K562 (cell line): ENCODE results near the gene MAP3K4. TPM values are rescaled to one million over a fixed set of nuclear protein-coding genes. Genes with fewer than 3 reads are reported as not detected.

Experiments
- DACH1 ChIP-seq: fragments of 450-650 bp; IDR thresholded peaks from 2 replicates; pipeline ENCODE4 v1.6.1; 2018; ENCODE audit not compliant: partially characterized antibody
- E2F3 ChIP-seq: fragments of 250-450 bp; sonication (Bioruptor Pico); IDR thresholded peaks from 2 replicates; pipeline ENCODE4 v1.4.0; 2020; ENCODE audit warnings: mild to moderate bottlenecking
- FOXK1 ChIP-seq: sonication (generic); formaldehyde crosslinking; IDR thresholded peaks from 2 replicates; pipeline ENCODE4 v1.8.0; 2022; ENCODE audit warnings: missing genetic modification reagents, mild to moderate bottlenecking, borderline replicate concordance
- GABPA ChIP-seq: fragments of 200-800 bp; sonication (Bioruptor generic); conservative IDR thresholded peaks from 2 replicates; pipeline ENCODE4 v1.6.1; 2016; ENCODE audit warnings: low read depth, missing genetic modification characterization, missing compliant biosample characterization
- MAFG ChIP-seq: fragments of 450-650 bp; conservative IDR thresholded peaks from 2 replicates; pipeline ENCODE4 v1.6.1; 2016; ENCODE audit warnings: missing genetic modification characterization, missing compliant biosample characterization
- MTF1 ChIP-seq: fragments of 250-450 bp; sonication (Bioruptor Pico); IDR thresholded peaks from 2 replicates; pipeline ENCODE4 v1.9.0; 2021; ENCODE audit warnings: moderate library complexity, mild to moderate bottlenecking, inconsistent platforms, borderline replicate concordance
- RBM39 ChIP-seq: fragments of 200-400 bp; formaldehyde crosslinking; optimal IDR thresholded peaks from 2 replicates; pipeline ENCODE3; 2018; ENCODE audit warnings: low read depth, low read length
- SMAD4 ChIP-seq: fragments of 250-450 bp; sonication (Bioruptor Pico); conservative IDR thresholded peaks from 2 replicates; pipeline ENCODE4 v1.8.0; 2021; ENCODE audit warnings: inconsistent platforms, mild to moderate bottlenecking, moderate library complexity
- STAG1 ChIP-seq: sonication (generic); formaldehyde crosslinking; IDR thresholded peaks from 2 replicates; pipeline ENCODE4 v1.5.0; 2020; ENCODE audit warnings: missing genetic modification reagents, borderline replicate concordance
- STAT5B ChIP-seq: fragments of 250-450 bp; sonication (Bioruptor Pico); IDR thresholded peaks from 2 replicates; pipeline ENCODE4 v1.8.0; 2021; ENCODE audit warnings: mild to moderate bottlenecking, inconsistent platforms
- SUPT5H ChIP-seq: fragments of 450-650 bp; IDR thresholded peaks from 2 replicates; pipeline ENCODE4 v1.6.1; 2016
- TARDBP ChIP-seq: fragments of 450-650 bp; IDR thresholded peaks from 2 replicates; pipeline ENCODE4 v1.6.1; 2016
- THRAP3 ChIP-seq: fragments of 450-650 bp; IDR thresholded peaks from 2 replicates; pipeline ENCODE4 v1.6.1; 2016; ENCODE audit warnings: mild to moderate bottlenecking, inconsistent platforms, borderline replicate concordance
- ZNF224 ChIP-seq: sonication (generic); formaldehyde crosslinking; IDR thresholded peaks from 2 replicates; pipeline ENCODE4 v1.8.0; 2022; ENCODE audit warnings: mild to moderate bottlenecking, missing genetic modification reagents
- ZNF263 ChIP-seq: sonication (generic); formaldehyde crosslinking; IDR thresholded peaks from 2 replicates; pipeline ENCODE4 v1.8.0; 2022; ENCODE audit warnings: mild to moderate bottlenecking, missing genetic modification reagents, borderline replicate concordance
- ZNF507 ChIP-seq: conservative IDR thresholded peaks from 2 replicates; pipeline ENCODE4 v1.6.1; 2017; ENCODE audit warnings: missing genetic modification characterization, missing compliant biosample characterization
- ZNF551 ChIP-seq: fragments of 250-450 bp; sonication (Bioruptor Pico); IDR thresholded peaks from 2 replicates; pipeline ENCODE4 v1.5.0; 2021; ENCODE audit warnings: mild to moderate bottlenecking, moderate library complexity
- ZNF586 ChIP-seq: fragments of 450-650 bp; formaldehyde crosslinking; conservative IDR thresholded peaks from 2 replicates; pipeline ENCODE4 v1.4.0; 2020; ENCODE audit warnings: mild to moderate bottlenecking, moderate library complexity
- ZNF695 ChIP-seq: fragments of 450-650 bp; formaldehyde crosslinking; IDR thresholded peaks from 2 replicates; pipeline ENCODE4 v1.4.0; 2020; ENCODE audit warnings: mild to moderate bottlenecking, moderate library complexity
- ZNF766 ChIP-seq: fragments of 200-800 bp; sonication (Bioruptor generic); conservative IDR thresholded peaks from 2 replicates; pipeline ENCODE4 v1.6.1; 2016; ENCODE audit warnings: missing genetic modification characterization, missing compliant biosample characterization
- ZNF778 ChIP-seq: fragments of 450-650 bp; formaldehyde crosslinking; IDR thresholded peaks from 2 replicates; pipeline ENCODE4 v1.4.0; 2020; ENCODE audit warnings: mild to moderate bottlenecking, moderate library complexity
- polyA plus RNA-seq, 8 experiments: library from polyadenylated mRNA; depleted of rRNA in 4 of 8; stranded (reverse) in 5 of 8; unstranded in 3 of 8; fragments of >200 nt; fragmentation: Nextera tagmentation in 2 of 8; fragmentation: Illumina TruSeq in 1 of 8; extraction: Ambion mirVana in 2 of 8; extraction: Trizol in 1 of 8; gene quantifications; 2 replicates each; pipeline versions ENCODE4 v1.2.1 to v1.2.3, GENCODE V29; 2011 to 2014; ENCODE audit warnings: inconsistent platforms in 1 of 8, missing spikeins in 1 of 8
- total RNA-seq, 7 experiments: library from RNA; depleted of rRNA in 6 of 7; stranded (reverse); fragments of >200 nt in 6 of 7; fragmentation: Illumina TruSeq in 2 of 7; extraction: Trizol in 2 of 7; gene quantifications; 2 replicates each; pipeline versions ENCODE4 v1.2.1 to v1.2.3, GENCODE V29; 2011 to 2021; ENCODE audit warnings: low replicate concordance in 1 of 7
- TF ChIP-seq, protein P1 (sequence below): sonication (generic); formaldehyde crosslinking; IDR thresholded peaks from 2 replicates; pipeline ENCODE4 v1.8.0; 2022; ENCODE audit warnings: mild to moderate bottlenecking, missing genetic modification reagents
- TF ChIP-seq, protein P2 (sequence below): fragments of 250-450 bp; sonication (Bioruptor Pico); IDR thresholded peaks from 2 replicates; pipeline ENCODE4 v1.4.0; 2020; ENCODE audit warnings: mild to moderate bottlenecking, moderate library complexity
- TF ChIP-seq, protein P3 (sequence below): fragments of 450-650 bp; formaldehyde crosslinking; IDR thresholded peaks from 2 replicates; pipeline ENCODE4 v1.4.0; 2022; ENCODE audit warnings: mild to moderate bottlenecking, moderate library complexity
- TF ChIP-seq, protein P4 (sequence below): fragments of 200-800 bp; sonication (Bioruptor generic); IDR thresholded peaks from 2 replicates; pipeline ENCODE4 v1.6.1; 2017; ENCODE audit warnings: missing genetic modification characterization, missing compliant biosample characterization

MAP3K4 gene
- total and polyA plus RNA-seq, 9 of the 15 experiments (the other 6 are each of a cell fraction or from before 2014, with no cell fraction given): 21.0 to 77.2 (median 48.9) TPM

DNA sequence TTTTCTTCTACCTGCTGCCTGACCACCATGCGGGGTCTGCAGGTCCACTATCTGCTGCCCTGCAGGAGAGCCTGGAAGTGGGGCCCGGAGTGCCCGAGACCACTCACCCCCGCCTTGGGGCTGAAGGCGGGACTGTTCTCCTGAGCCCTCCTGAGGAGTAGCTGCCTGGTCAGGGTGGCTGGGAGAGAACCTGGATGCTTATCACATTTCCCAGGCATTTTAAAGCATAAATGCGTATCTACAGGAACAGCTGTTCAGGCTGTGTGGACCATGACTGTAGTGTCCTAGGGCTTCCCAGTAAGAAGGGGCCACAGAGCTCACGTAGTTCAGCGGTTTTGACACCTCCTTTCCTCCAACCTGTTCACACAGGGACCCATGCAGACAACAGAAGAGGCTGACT is 159.0 kb downstream of the MAP3K4 start (continued):
- TF ChIP-seq STAT5B (CRISPR knock-in tag): no peak
- TF ChIP-seq, protein P1, sequence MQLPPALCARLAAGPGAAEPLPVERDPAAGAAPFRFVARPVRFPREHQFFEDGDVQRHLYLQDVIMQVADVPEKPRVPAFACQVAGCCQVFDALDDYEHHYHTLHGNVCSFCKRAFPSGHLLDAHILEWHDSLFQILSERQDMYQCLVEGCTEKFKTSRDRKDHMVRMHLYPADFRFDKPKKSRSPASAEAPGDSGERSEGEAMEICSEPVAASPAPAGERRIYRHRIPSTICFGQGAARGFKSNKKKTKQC (CRISPR knock-in tag): no peak
- TF ChIP-seq, protein P2, sequence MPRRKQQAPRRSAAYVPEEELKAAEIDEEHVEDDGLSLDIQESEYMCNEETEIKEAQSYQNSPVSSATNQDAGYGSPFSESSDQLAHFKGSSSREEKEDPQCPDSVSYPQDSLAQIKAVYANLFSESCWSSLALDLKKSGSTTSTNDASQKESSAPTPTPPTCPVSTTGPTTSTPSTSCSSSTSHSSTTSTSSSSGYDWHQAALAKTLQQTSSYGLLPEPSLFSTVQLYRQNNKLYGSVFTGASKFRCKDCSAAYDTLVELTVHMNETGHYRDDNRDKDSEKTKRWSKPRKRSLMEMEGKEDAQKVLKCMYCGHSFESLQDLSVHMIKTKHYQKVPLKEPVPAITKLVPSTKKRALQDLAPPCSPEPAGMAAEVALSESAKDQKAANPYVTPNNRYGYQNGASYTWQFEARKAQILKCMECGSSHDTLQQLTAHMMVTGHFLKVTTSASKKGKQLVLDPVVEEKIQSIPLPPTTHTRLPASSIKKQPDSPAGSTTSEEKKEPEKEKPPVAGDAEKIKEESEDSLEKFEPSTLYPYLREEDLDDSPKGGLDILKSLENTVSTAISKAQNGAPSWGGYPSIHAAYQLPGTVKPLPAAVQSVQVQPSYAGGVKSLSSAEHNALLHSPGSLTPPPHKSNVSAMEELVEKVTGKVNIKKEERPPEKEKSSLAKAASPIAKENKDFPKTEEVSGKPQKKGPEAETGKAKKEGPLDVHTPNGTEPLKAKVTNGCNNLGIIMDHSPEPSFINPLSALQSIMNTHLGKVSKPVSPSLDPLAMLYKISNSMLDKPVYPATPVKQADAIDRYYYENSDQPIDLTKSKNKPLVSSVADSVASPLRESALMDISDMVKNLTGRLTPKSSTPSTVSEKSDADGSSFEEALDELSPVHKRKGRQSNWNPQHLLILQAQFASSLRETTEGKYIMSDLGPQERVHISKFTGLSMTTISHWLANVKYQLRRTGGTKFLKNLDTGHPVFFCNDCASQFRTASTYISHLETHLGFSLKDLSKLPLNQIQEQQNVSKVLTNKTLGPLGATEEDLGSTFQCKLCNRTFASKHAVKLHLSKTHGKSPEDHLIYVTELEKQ (CRISPR knock-in tag): no peak
- TF ChIP-seq TARDBP: no peak
- no peak for TF ChIP-seq ZNF224 (CRISPR knock-in tag)
- TF ChIP-seq MTF1 (CRISPR knock-in tag): no peak
- TF ChIP-seq ZNF586 (CRISPR knock-in tag): no peak
- no peak for TF ChIP-seq STAG1 (CRISPR knock-in tag)
- no peak for TF ChIP-seq ZNF263 (CRISPR knock-in tag)
- TF ChIP-seq ZNF778 (CRISPR knock-in tag): no peak
- TF ChIP-seq ZNF766 (CRISPR knock-in tag): no peak
- TF ChIP-seq, protein P3, sequence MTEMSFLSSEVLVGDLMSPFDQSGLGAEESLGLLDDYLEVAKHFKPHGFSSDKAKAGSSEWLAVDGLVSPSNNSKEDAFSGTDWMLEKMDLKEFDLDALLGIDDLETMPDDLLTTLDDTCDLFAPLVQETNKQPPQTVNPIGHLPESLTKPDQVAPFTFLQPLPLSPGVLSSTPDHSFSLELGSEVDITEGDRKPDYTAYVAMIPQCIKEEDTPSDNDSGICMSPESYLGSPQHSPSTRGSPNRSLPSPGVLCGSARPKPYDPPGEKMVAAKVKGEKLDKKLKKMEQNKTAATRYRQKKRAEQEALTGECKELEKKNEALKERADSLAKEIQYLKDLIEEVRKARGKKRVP: no peak
- no peak for TF ChIP-seq SMAD4 (CRISPR knock-in tag)
- peak; percentile 97 for TF ChIP-seq DACH1
- TF ChIP-seq FOXK1 (CRISPR knock-in tag): no peak
- TF ChIP-seq ZNF507 (tag): no peak
- no peak for TF ChIP-seq THRAP3
- TF ChIP-seq SUPT5H: no peak
- no peak for TF ChIP-seq GABPA (tag)
- TF ChIP-seq ZNF551 (CRISPR knock-in tag): no peak
- no peak for TF ChIP-seq RBM39
- TF ChIP-seq, protein P4, sequence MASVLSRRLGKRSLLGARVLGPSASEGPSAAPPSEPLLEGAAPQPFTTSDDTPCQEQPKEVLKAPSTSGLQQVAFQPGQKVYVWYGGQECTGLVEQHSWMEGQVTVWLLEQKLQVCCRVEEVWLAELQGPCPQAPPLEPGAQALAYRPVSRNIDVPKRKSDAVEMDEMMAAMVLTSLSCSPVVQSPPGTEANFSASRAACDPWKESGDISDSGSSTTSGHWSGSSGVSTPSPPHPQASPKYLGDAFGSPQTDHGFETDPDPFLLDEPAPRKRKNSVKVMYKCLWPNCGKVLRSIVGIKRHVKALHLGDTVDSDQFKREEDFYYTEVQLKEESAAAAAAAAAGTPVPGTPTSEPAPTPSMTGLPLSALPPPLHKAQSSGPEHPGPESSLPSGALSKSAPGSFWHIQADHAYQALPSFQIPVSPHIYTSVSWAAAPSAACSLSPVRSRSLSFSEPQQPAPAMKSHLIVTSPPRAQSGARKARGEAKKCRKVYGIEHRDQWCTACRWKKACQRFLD: no peak
- no peak for TF ChIP-seq MAFG (tag)
- TF ChIP-seq E2F3: no peak
- TF ChIP-seq ZNF695 (CRISPR knock-in tag): no peak
